Measurements from ENCODE around the gene UPB1.
A peak's percentile ranks its signal among the peaks of the same experiment; 100 is the strongest.

The UPB1 gene

GRCh38 chr22:24553597-24554312 is 58.6 kb downstream of the UPB1 start:
- no peak for TF ChIP-seq CTCF (IDR thresholded peaks at IDR 0.05; ENCODE audit: low read depth, low read length)
- peaks cover 45% of the 10 kb centered on the region for H3K36me3 ChIP-seq
- DNase-seq, result no peak
- no peaks in the 10 kb centered on the region for H3K27me3 ChIP-seq (ENCODE audit: insufficient read depth, low read depth, severe bottlenecking)
- H3K4me3 ChIP-seq (ENCODE audit: low read depth, low read length), result peak overlapping the region; percentile 84
- H3K27ac ChIP-seq, result peak overlapping the region; percentile 88
- no peaks in the 10 kb centered on the region for H3K9me3 ChIP-seq (ENCODE audit: severe bottlenecking)

- DNase-seq, result peak; percentile 15
Measured at GRCh38 chr22:24554313-24555164, 59.4 kb downstream of the UPB1 start, which contains the start of gene GUCD1. GUCD1 (minus strand) TSS chr22:24555138; CDS start chr22:24554991, 147 bp downstream.

GRCh38 chr22:24555165-24556039 is 60.3 kb downstream of the UPB1 start, which contains the start of gene SNRPD3:
SNRPD3 (plus strand) TSS chr22:24555999; CDS start chr22:24557675, 1,676 bp downstream.
- DNase-seq, result peak; percentile 99
- Histone ChIP-seq H3K27me3 (ENCODE audit: insufficient read depth, low read depth, severe bottlenecking) (no peaks in the 10 kb centered on the region), H3K4me3 (ENCODE audit: low read depth, low read length) (peak within 1 kb of the TSS; percentile 99), H3K36me3 (peaks cover 48% of the 10 kb centered on the region), H3K9me3 (ENCODE audit: severe bottlenecking) (no peaks in the 10 kb centered on the region), H3K27ac (peak within 1 kb of the TSS; percentile 96)
- TF ChIP-seq CTCF (IDR thresholded peaks at IDR 0.05; ENCODE audit: low read depth, low read length), result no peak

More at GRCh38 chr22:24554313-24555164, 59.4 kb downstream of the UPB1 start, which contains the start of gene GUCD1:
- Histone ChIP-seq H3K27me3 (ENCODE audit: insufficient read depth, low read depth, severe bottlenecking) (no peaks in the 10 kb centered on the region), H3K36me3 (peaks cover 52% of the 10 kb centered on the region), H3K27ac (peak within 1 kb of the TSS; percentile 96), H3K9me3 (ENCODE audit: severe bottlenecking) (no peaks in the 10 kb centered on the region), H3K4me3 (ENCODE audit: low read depth, low read length) (peak within 1 kb of the TSS; percentile 99)
- no peak for TF ChIP-seq CTCF (IDR thresholded peaks at IDR 0.05; ENCODE audit: low read depth, low read length)

- H3K36me3 ChIP-seq, result peaks cover 67% of the 10 kb centered on the region
- TF ChIP-seq CTCF (IDR thresholded peaks at IDR 0.05; ENCODE audit: low read depth, low read length), result peak; percentile 27; the same call in 1 of the 2 replicates
- peak; percentile 59 for DNase-seq
- H3K4me3 ChIP-seq (ENCODE audit: low read depth, low read length), result no peak overlapping the region
- no peak overlapping the region for H3K27ac ChIP-seq
- no peaks in the 10 kb centered on the region for H3K27me3 ChIP-seq (ENCODE audit: insufficient read depth, low read depth, severe bottlenecking)
- no peaks in the 10 kb centered on the region for H3K9me3 ChIP-seq (ENCODE audit: severe bottlenecking)
Measured at GRCh38 chr22:24559471-24559870, 64.3 kb downstream of the UPB1 start.

GRCh38 chr22:24563246-24563645 is 68.1 kb downstream of the UPB1 start:
- Histone ChIP-seq H3K36me3 (peaks cover 83% of the 10 kb centered on the region), H3K4me3 (ENCODE audit: low read depth, low read length) (no peak overlapping the region), H3K27me3 (ENCODE audit: insufficient read depth, low read depth, severe bottlenecking) (no peaks in the 10 kb centered on the region), H3K27ac (no peak overlapping the region), H3K9me3 (ENCODE audit: severe bottlenecking) (no peaks in the 10 kb centered on the region)
- DNase-seq, result no peak
- TF ChIP-seq CTCF (IDR thresholded peaks at IDR 0.05; ENCODE audit: low read depth, low read length), result no peak

All from WERI-Rb-1 (cell line).